Activated CD8-positive, alpha-beta memory T cell treated with anti-CD3 and anti-CD28 coated beads, Interleukin-2, amount 50 U/mL, for 1 hour (primary cell): ENCODE measurements around the gene PCDHA13.
"Not testable (repeated sequence)": the region's sequence is repeated elsewhere in the genome, so short reads cannot be mapped to it uniquely, and the experiment has no call there.

Experiments used
- DNase-seq: peaks from one replicate; pipeline ENCODE4 v3.0.0-alpha.2; 2020; ENCODE audit errors: extremely low read depth

Gene PCDHA13

DNA sequence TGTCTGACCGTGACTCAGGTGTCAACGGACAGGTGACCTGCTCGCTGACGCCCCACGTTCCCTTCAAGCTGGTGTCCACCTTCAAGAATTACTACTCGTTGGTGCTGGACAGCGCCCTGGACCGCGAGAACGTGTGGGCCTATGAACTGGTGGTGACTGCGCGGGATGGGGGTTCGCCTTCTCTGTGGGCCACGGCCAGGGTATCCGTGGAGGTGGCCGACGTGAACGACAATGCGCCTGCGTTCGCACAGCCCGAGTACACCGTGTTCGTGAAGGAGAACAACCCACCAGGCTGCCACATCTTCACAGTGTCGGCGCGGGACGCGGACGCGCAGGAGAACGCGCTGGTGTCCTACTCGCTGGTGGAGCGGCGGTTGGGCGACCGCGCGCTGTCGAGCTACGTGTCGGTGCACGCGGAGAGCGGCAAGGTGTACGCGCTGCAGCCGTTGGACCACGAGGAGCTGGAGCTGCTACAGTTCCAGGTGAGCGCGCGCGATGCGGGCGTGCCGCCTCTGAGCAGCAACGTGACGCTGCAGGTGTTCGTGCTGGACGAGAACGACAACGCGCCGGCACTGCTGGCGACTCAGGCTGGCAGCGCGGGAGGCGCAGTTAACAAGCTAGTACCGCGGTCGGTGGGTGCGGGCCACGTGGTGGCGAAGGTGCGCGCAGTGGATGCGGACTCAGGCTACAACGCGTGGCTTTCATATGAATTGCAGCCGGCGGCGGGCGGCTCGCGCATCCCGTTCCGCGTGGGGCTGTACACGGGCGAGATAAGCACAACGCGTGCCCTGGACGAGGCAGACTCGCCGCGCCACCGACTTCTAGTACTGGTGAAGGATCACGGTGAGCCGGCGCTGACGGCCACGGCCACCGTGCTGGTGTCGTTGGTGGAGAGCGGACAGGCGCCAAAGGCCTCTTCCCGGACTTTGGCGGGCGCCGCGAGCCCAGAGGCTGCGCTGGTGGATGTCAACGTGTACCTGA lies 11.4 kb upstream of the PCDHA13 start:
- DNase-seq = no peak

DNA sequence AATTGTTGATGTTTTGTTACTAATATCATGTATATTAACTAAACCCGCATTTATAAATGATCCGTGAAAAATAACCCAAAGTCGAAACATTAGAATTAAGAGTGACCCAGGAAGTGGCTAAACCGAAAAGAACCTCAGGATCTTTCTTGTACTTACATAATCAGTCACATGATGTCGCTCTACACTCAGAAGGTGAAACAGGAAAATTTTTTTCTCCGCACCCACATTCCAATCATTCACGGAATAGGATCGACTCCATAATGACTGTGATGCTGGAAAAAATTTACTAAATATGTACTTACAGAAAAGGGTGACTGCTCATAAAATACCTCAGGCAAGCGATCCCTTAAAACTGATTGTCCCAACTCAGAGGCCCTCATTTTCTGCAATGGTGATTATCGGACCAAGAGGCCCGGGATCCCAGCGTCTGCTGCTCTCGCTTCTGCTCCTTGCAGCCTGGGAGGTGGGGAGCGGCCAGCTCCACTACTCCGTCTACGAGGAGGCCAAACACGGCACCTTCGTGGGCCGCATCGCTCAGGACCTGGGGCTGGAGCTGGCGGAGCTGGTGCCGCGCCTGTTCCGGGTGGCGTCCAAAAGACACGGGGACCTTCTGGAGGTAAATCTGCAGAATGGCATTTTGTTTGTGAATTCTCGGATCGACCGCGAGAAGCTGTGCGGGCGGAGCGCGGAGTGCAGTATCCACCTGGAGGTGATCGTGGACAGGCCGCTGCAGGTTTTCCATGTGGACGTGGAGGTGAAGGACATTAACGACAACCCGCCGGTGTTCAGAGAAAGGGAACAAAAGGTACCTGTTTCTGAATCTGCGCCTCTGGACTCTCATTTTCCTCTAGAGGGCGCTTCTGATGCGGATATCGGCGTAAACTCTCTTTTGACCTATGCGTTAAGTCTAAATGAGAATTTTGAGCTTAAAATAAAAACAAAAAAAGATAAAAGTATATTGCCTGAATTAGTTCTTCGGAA lies 6.5 kb upstream of the PCDHA13 start, which contains the start of gene PCDHA12:
PCDHA12 (plus strand) TSS at position 224 of the 981 bp plus-strand sequence; CDS start at position 389, 165 bp downstream.
- no peak for DNase-seq

DNA sequence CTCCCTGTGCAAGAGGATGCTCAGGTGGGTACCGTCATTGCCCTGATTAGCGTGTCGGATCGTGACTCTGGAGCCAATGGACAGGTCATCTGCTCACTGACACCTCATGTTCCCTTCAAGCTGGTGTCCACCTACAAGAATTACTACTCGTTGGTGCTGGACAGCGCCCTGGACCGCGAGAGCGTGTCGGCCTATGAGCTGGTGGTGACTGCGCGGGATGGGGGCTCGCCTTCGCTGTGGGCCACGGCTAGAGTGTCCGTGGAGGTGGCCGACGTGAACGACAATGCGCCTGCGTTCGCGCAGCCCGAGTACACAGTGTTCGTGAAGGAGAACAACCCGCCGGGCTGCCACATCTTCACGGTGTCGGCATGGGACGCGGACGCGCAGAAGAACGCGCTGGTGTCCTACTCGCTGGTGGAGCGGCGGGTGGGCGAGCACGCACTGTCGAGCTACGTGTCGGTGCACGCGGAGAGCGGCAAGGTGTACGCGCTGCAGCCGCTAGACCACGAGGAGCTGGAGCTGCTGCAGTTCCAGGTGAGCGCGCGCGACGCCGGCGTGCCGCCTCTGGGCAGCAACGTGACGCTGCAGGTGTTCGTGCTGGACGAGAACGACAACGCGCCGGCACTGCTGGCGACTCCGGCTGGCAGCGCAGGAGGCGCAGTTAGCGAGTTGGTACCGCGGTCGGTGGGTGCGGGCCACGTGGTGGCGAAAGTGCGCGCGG lies 5.2 kb upstream of the PCDHA13 start:
- not testable (repeated sequence) for DNase-seq

DNA sequence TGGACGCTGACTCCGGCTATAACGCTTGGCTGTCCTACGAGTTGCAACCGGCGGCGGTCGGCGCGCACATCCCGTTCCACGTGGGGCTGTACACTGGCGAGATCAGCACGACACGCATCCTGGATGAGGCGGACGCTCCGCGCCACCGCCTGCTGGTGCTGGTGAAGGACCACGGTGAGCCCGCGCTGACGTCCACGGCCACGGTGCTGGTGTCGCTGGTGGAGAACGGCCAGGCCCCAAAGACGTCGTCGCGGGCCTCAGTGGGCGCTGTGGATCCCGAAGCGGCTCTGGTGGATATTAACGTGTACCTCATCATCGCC lies 4.7 kb upstream of the PCDHA13 start:
- no peak for DNase-seq

DNA sequence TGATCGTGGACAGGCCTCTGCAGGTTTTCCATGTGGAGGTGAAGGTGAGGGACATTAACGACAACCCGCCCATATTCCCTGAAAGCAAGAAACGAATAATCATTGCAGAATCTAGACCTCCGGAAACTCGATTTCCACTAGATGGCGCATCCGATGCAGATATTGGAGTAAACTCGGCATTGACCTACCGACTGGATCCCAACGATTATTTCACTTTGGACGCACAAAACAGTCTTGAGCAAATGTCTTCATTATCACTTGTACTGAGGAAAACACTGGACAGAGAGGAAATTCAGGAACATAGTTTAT lies 621 bp downstream of the PCDHA13 start:
- no peak for DNase-seq

DNA sequence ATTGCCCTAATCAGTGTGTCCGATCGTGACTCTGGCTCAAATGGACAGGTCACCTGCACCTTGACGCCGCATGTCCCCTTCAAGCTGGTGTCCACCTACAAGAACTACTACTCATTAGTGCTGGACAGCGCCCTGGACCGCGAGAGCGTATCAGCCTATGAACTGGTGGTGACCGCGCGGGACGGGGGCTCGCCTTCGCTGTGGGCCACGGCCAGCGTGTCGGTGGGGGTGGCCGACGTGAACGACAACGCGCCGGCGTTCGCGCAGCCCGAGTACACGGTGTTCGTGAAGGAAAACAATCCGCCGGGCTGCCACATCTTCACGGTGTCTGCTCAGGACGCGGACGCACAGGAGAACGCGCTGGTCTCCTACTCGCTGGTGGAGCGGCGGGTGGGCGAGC lies 1.4 kb downstream of the PCDHA13 start:
- no peak for DNase-seq

DNA sequence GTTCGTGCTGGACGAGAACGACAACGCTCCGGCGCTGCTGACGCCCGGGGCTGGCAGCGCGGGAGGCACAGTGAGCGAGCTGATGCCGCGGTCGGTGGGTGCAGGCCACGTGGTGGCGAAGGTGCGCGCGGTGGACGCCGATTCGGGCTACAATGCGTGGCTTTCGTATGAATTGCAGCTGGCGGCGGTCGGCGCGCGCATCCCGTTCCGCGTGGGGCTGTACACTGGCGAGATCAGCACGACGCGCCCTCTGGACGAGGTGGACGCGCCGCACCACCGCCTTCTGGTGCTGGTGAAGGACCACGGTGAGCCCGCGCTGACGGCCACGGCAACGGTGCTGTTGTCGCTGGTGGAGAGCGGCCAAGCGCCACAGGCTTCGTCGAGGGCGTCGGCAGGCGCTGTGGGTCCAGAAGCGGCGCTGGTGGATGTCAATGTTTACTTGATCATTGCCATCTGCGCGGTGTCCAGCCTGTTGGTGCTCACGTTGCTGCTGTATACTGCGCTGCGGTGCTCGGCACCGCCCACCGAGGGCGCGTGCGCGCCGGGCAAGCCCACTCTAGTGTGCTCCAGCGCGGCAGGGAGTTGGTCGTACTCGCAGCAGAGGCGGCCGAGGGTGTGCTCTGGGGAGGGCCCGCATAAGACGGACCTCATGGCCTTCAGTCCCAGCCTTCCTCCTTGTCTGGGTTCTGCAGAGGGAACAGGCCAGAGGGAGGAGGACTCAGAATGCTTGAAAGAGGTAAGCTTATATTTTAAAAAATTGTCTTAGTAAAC lies 2.2 kb downstream of the PCDHA13 start:
- DNase-seq = no peak

DNA sequence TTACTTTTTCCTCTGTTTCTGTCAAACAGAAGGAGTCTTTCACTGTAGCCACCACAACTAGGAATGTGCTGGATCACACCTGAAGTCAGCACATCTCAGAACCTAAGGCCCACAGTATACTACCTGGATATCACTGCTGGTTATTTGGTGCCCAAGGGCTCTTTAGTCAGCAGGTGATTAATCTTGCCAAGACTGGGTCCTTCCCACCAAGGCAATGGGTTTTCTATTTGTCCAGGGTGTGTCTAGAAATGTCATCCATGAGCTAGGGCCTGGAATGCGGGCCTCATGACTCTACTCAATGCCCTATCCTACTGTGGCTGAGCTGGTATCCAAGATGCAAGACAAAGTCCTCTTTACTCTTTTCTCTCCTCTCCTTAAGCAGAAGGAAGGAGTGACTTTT lies 34.4 kb downstream of the PCDHA13 start:
- no peak for DNase-seq

DNA sequence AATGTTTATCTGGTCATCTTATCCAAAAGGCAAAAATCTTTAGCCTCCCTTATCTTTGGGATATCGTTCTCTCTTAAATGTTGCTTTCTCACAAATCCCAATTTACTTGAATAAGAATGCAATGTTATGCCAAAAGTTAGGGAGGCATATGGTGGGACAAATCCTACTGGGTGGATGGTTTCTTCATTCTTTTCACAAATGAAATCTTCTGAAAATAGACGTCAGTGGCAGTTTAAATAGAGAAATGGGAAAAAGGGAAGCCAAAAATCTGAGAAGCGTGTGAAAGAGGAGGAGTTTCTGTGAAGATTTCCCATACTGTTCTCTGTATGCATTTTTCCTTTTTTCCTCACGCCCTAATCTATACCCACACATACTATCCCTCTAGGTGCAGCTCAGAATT lies 41.7 kb downstream of the PCDHA13 start:
- DNase-seq = no peak

DNA sequence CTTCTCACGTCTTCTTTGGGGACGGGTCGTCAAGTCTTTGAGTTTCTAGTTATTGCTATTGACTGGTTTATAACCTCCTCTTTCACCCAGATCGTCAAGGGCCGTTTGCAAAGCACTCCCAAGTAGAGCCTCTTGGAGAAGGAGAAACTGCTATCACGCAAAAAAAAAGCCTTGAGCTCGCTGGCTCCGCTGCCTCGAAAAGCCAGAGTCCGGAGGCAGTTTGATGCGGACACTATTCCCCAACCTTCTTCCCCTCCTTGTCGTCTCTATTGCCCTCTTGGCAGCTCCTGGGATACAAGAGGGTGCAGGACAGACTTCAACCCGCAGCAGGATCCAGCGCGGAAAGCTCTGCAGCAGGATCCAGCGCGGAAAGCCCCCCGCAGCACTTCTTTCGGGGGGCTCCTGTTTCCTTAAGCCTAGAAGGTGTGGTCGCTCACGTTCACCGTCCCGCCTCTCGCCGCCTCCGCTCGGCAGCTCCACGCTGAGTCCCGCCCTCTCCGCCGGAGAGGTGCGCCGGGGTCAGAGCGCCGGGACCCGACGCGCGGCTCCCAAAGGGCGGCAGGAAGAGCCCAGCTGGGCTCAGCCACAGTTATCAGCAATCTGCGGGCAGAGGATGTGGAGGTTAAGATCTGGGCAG lies 44.0 kb downstream of the PCDHA13 start, which contains the start of gene PCDHAC1:
PCDHAC1 (plus strand) TSS at position 494 of the 637 bp plus-strand sequence. CDS start 594 bp downstream, outside the sequence.
- no peak for DNase-seq

DNA sequence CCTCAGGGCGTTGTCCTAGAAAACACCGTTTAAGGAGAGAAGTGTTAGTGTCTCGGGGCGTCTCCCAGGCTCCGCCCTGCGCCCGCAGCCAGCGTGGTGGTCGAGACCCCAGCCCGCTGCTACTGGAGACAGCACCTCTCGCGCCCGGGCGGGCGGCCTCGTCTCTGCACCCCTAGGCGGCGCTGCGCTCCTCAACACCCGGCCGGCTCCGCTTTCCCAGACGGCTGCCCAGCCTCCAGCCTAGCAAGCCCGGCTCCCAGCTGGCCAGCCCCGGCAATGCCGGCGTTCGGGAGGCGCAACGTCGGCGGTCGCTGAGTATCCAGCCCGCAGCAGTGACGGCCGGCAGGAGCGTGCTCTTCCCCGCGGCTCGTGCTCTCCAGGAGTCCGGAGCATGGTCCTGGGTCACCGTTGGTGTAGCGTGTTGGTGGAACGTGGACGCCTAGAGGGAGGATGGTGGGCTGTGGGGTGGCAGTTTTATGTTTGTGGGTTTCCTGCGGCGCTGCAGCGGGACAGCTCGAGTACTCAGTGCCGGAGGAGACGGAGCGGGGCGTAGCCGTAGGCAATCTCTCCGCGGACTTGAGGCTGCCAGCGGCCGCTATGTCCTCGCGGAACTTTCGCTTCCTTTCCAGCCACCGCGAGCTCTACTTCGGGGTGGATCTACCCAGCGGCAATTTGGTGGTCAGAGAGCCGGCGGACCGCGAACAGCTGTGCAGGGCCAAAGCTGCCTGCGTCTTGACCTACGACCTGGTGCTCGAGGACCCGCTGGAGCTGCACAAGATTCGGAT lies 44.7 kb downstream of the PCDHA13 start:
- DNase-seq = no peak

DNA sequence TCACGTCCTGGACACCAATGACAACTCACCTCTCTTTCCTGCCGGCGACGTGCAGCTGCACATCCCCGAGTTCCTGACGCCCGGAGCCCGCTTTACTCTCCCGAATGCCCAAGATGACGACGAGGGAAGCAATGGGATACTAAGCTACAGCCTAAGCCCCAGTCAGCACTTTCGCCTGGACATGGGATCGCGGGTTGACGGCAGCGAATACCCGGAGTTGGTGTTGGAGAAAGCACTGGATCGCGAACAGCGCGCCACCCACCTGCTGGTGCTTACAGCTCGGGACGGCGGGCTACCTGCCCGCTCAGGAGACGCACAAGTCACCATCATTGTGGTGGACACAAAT lies 45.3 kb downstream of the PCDHA13 start:
- no peak for DNase-seq
